Measurements from ENCODE around the gene TTC23L. TPM values are rescaled to one million over a fixed set of nuclear protein-coding genes. Genes with fewer than 3 reads are reported as not detected.

TTC23L gene
- total and polyA plus RNA-seq, 2 donors from 2014 or later = 0.39 to 1.7 TPM

DNA sequence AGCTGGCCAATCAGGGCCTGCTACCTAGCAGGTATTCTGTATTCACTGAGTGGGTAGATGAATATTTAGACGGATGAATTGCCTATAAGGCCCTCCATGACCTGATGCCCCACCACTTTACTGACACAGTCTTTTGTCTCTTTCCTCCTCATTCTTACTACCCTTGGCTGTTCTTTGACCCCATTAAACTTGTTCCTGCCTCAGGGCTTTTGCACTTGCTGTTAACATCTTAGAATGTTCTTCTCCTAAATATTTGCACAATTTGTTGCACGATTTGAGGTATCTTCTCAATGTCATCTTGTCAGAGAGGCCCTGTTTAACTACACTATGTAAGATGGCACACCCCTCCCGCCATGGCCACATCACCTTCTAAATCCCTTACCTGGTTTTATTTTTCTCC is 3.3 kb upstream of the TTC23L start:
- intact Hi-C loops (cut with DNase I) = no loop called here
- H3K36me3 ChIP-seq (ENCODE audit: control insufficient read depth in 2 of 3, insufficient read depth in 3 of 3, low read length in 3 of 3) = peaks cover under 1 to 6% (median 2%) of the 10 kb centered on the region in 3 donors
- H3K4me1 ChIP-seq (ENCODE audit: control insufficient read depth in 2 of 3, insufficient read depth in 2 of 3, low read depth in 1 of 3, low read length in 3 of 3) = peaks cover 3 to 5% (median 4%) of the 10 kb centered on the region in 3 donors
- no peak for TF ChIP-seq CTCF (IDR thresholded peaks at IDR 0.05; ENCODE audit: borderline replicate concordance, extremely low read depth, insufficient read depth)
- DNase-seq (no peak), FAIRE-seq (no peak)
- H3K27me3 ChIP-seq (ENCODE audit: control insufficient read depth, insufficient read depth, low read length) = no peaks in the 10 kb centered on the region
- no peak overlapping the region for H3K9ac ChIP-seq (ENCODE audit: low read length in 3 of 3)
- H3K9me3 ChIP-seq (ENCODE audit: control insufficient read depth in 2 of 3, insufficient read depth in 1 of 3, low read length in 3 of 3) = no peaks in the 10 kb centered on the region
- no peak overlapping the region for H3K27ac ChIP-seq (ENCODE audit: low read depth in 2 of 2, low read length in 2 of 2)
- no peak overlapping the region for H3K4me3 ChIP-seq (ENCODE audit: low read length in 3 of 3)

- Histone ChIP-seq H3K9ac (ENCODE audit: low read length in 3 of 3) (no peak overlapping the region), H3K9me3 (ENCODE audit: control insufficient read depth in 2 of 3, insufficient read depth in 1 of 3, low read length in 3 of 3) (no peaks in the 10 kb centered on the region), H3K27ac (ENCODE audit: low read depth in 2 of 2, low read length in 2 of 2) (no peak overlapping the region), H3K4me1 (ENCODE audit: control insufficient read depth in 2 of 3, insufficient read depth in 2 of 3, low read depth in 1 of 3, low read length in 3 of 3) (peaks cover 0 to 4% (median 3%) of the 10 kb centered on the region in 3 donors), H3K27me3 (ENCODE audit: control insufficient read depth, insufficient read depth, low read length) (no peaks in the 10 kb centered on the region), H3K36me3 (ENCODE audit: control insufficient read depth in 2 of 3, insufficient read depth in 3 of 3, low read length in 3 of 3) (no peaks in the 10 kb centered on the region), H3K4me3 (ENCODE audit: low read length in 3 of 3) (no peak overlapping the region)
- no peak for DNase-seq
- TF ChIP-seq CTCF (IDR thresholded peaks at IDR 0.05; ENCODE audit: borderline replicate concordance, extremely low read depth, insufficient read depth) = no peak
- intact Hi-C loops (cut with DNase I) = no loop called here
- no peak for FAIRE-seq
These were observed 2.9 kb downstream of the TTC23L start for GRCh38 chr5:34841816-34842215.

GRCh38 chr5:34842554-34842953 is 3.6 kb downstream of the TTC23L start:
- FAIRE-seq = no peak
- H3K9me3 ChIP-seq (ENCODE audit: control insufficient read depth in 2 of 3, insufficient read depth in 1 of 3, low read length in 3 of 3) = no peaks in the 10 kb centered on the region
- H3K27ac ChIP-seq (ENCODE audit: low read depth in 2 of 2, low read length in 2 of 2) = no peak overlapping the region
- no peaks in the 10 kb centered on the region for H3K27me3 ChIP-seq (ENCODE audit: control insufficient read depth, insufficient read depth, low read length)
- H3K4me1 ChIP-seq (ENCODE audit: control insufficient read depth in 2 of 3, insufficient read depth in 2 of 3, low read depth in 1 of 3, low read length in 3 of 3) = peaks cover 0 to 4% (median 3%) of the 10 kb centered on the region in 3 donors
- no peak for TF ChIP-seq CTCF (IDR thresholded peaks at IDR 0.05; ENCODE audit: borderline replicate concordance, extremely low read depth, insufficient read depth)
- DNase-seq = no peak
- no peaks in the 10 kb centered on the region for H3K36me3 ChIP-seq (ENCODE audit: control insufficient read depth in 2 of 3, insufficient read depth in 3 of 3, low read length in 3 of 3)
- no peak overlapping the region for H3K9ac ChIP-seq (ENCODE audit: low read length in 3 of 3)
- intact Hi-C loops (cut with DNase I) = no loop called here
- H3K4me3 ChIP-seq (ENCODE audit: low read length in 3 of 3) = no peak overlapping the region

GRCh38 chr5:34843497-34843896 is 4.5 kb downstream of the TTC23L start:
- no peaks in the 10 kb centered on the region for H3K27me3 ChIP-seq (ENCODE audit: control insufficient read depth, insufficient read depth, low read length)
- intact Hi-C loops (cut with DNase I) = no loop called here
- H3K36me3 ChIP-seq (ENCODE audit: control insufficient read depth in 2 of 3, insufficient read depth in 3 of 3, low read length in 3 of 3) = no peaks in the 10 kb centered on the region
- no peak overlapping the region for H3K4me3 ChIP-seq (ENCODE audit: low read length in 3 of 3)
- no peaks in the 10 kb centered on the region for H3K9me3 ChIP-seq (ENCODE audit: control insufficient read depth in 2 of 3, insufficient read depth in 1 of 3, low read length in 3 of 3)
- peaks cover 0 to under 1% (median 0%) of the 10 kb centered on the region in 3 donors for H3K4me1 ChIP-seq (ENCODE audit: control insufficient read depth in 2 of 3, insufficient read depth in 2 of 3, low read depth in 1 of 3, low read length in 3 of 3)
- H3K27ac ChIP-seq (ENCODE audit: low read depth in 2 of 2, low read length in 2 of 2) = no peak overlapping the region
- no peak for TF ChIP-seq CTCF (IDR thresholded peaks at IDR 0.05; ENCODE audit: borderline replicate concordance, extremely low read depth, insufficient read depth)
- FAIRE-seq = no peak
- no peak overlapping the region for H3K9ac ChIP-seq (ENCODE audit: low read length in 3 of 3)
- no peak for DNase-seq

Measured in kidney (tissue), 14 donors.